ENCODE results near the gene GABRA4. TPM values are rescaled to one million over a fixed set of nuclear protein-coding genes. Genes with fewer than 3 reads are reported as not detected.

Gene GABRA4
- total RNA-seq, 6 donors from 2014 or later: not detected

- no peak for DNase-seq
- no peak for TF ChIP-seq CTCF (IDR thresholded peaks at IDR 0.05)
- TF ChIP-seq POLR2A (IDR thresholded peaks at IDR 0.05): no peak
- TF ChIP-seq EP300 (IDR thresholded peaks at IDR 0.05): no peak
- TF ChIP-seq POLR2AphosphoS5 (IDR thresholded peaks at IDR 0.05): no peak
- no peak for ATAC-seq (ENCODE audit: low FRiP score in 2 of 2)
- no peak overlapping the region for H3K4me3 ChIP-seq
- H3K36me3 ChIP-seq: no peaks in the 10 kb centered on the region
- 9 to 17% methylated on average over 2 of the region's 2 CpGs for WGBS, 2 donors
- H3K9me3 ChIP-seq: no peaks in the 10 kb centered on the region
- no peak overlapping the region for H3K27ac ChIP-seq
- H3K4me1 ChIP-seq: no peaks in the 10 kb centered on the region
- H3K27me3 ChIP-seq: no peaks in the 10 kb centered on the region
These were observed 106.7 kb downstream of the GABRA4 start for GRCh38 chr4:46886711-46887110.

GRCh38 chr4:46878641-46879040 is 114.7 kb downstream of the GABRA4 start:
- H3K4me1 ChIP-seq: no peaks in the 10 kb centered on the region
- no peak for DNase-seq
- H3K27me3 ChIP-seq: no peaks in the 10 kb centered on the region
- no peak overlapping the region for H3K4me3 ChIP-seq
- no peak for ATAC-seq (ENCODE audit: low FRiP score in 2 of 2)
- H3K9me3 ChIP-seq: no peaks in the 10 kb centered on the region
- no peaks in the 10 kb centered on the region for H3K36me3 ChIP-seq
- no peak for TF ChIP-seq POLR2AphosphoS5 (IDR thresholded peaks at IDR 0.05)
- no peak for TF ChIP-seq CTCF (IDR thresholded peaks at IDR 0.05)
- no peak for TF ChIP-seq EP300 (IDR thresholded peaks at IDR 0.05)
- TF ChIP-seq POLR2A (IDR thresholded peaks at IDR 0.05): no peak
- 95 to 98% methylated on average over 3 of the region's 3 CpGs for WGBS, 2 donors
- H3K27ac ChIP-seq: no peak overlapping the region

- H3K4me1 ChIP-seq: no peaks in the 10 kb centered on the region
- no peak for ATAC-seq (ENCODE audit: low FRiP score in 2 of 2)
- H3K9me3 ChIP-seq: no peaks in the 10 kb centered on the region
- WGBS, 2 donors: 64 to 76% methylated on average over 1 of the region's 1 CpG
- no peak overlapping the region for H3K27ac ChIP-seq
- no peak overlapping the region for H3K4me3 ChIP-seq
- DNase-seq: no peak
- H3K36me3 ChIP-seq: no peaks in the 10 kb centered on the region
- TF ChIP-seq POLR2A (IDR thresholded peaks at IDR 0.05): no peak
- TF ChIP-seq CTCF (IDR thresholded peaks at IDR 0.05): no peak
- no peak for TF ChIP-seq EP300 (IDR thresholded peaks at IDR 0.05)
- TF ChIP-seq POLR2AphosphoS5 (IDR thresholded peaks at IDR 0.05): no peak
- H3K27me3 ChIP-seq: no peaks in the 10 kb centered on the region
These were observed 118.6 kb downstream of the GABRA4 start for GRCh38 chr4:46874811-46875210.

- Histone ChIP-seq H3K4me3 (no peak overlapping the region), H3K4me1 (no peaks in the 10 kb centered on the region), H3K9me3 (no peaks in the 10 kb centered on the region), H3K36me3 (no peaks in the 10 kb centered on the region), H3K27me3 (no peaks in the 10 kb centered on the region), H3K27ac (no peak overlapping the region)
- 71 to 80% methylated on average over 2 of the region's 2 CpGs for WGBS, 2 donors
- TF ChIP-seq POLR2AphosphoS5 (IDR thresholded peaks at IDR 0.05) (no peak), CTCF (IDR thresholded peaks at IDR 0.05) (no peak), EP300 (IDR thresholded peaks at IDR 0.05) (no peak), POLR2A (IDR thresholded peaks at IDR 0.05) (no peak)
- DNase-seq: no peak
- ATAC-seq (ENCODE audit: low FRiP score in 2 of 2): no peak
These were observed 123.0 kb downstream of the GABRA4 start for GRCh38 chr4:46870411-46870810.

Other genes starting within 250 kb of the GABRA4 start
- not detected for gene COX7B2, start 84.3 kb downstream of the GABRA4 start, total RNA-seq
- gene GABRB1, start 38.0 kb upstream of the GABRA4 start, total RNA-seq: not detected

All from upper lobe of left lung (tissue), 6 donors.